SKM-1 (cell line): Measurements from ENCODE around the gene UQCC3.
"Not testable (repeated sequence)": the region's sequence is repeated elsewhere in the genome, so short reads cannot be mapped to it uniquely, and the experiment has no call there.

Experiments used
- DNase-seq: peaks from one replicate; lab custom pipeline; 2025; ENCODE audit not compliant: unreplicated experiment; lab: John Stamatoyannopoulos, UW

The UQCC3 gene

GRCh38 chr11:62671608-62672389, at the start of gene UQCC3, which contains the start of gene LBHD1:
UQCC3 (plus strand) TSS chr11:62671673; CDS start chr11:62671746, 73 bp downstream.
LBHD1 (minus strand) TSS chr11:62672267; CDS start chr11:62670031, 2,236 bp downstream.
- peak; percentile 67 for DNase-seq

GRCh38 chr11:62622476-62623089, 48.9 kb upstream of the UQCC3 start:
- DNase-seq: no peak

- DNase-seq: no peak
Measured at GRCh38 chr11:62627713-62628112, 43.8 kb upstream of the UQCC3 start.

- no peak for DNase-seq
Measured at GRCh38 chr11:62632492-62632891, 39.0 kb upstream of the UQCC3 start.

GRCh38 chr11:62644220-62644619, 27.3 kb upstream of the UQCC3 start:
- DNase-seq: no peak

GRCh38 chr11:62645671-62645945, 25.9 kb upstream of the UQCC3 start:
- no peak for DNase-seq

- peak; percentile 95 for DNase-seq
Measured at GRCh38 chr11:62645946-62646824, 25.3 kb upstream of the UQCC3 start, which contains the start of gene GANAB. GANAB (minus strand) TSS chr11:62646613; CDS start chr11:62646599, 14 bp downstream.

GRCh38 chr11:62646825-62647608, 24.5 kb upstream of the UQCC3 start:
- DNase-seq: no peak

- no peak for DNase-seq
Measured at GRCh38 chr11:62647609-62648005, 23.9 kb upstream of the UQCC3 start.

- DNase-seq: no peak
Measured at GRCh38 chr11:62648185-62648966, 23.1 kb upstream of the UQCC3 start.

GRCh38 chr11:62648967-62649364, 22.5 kb upstream of the UQCC3 start:
- no peak for DNase-seq

- DNase-seq: no peak
Measured at GRCh38 chr11:62649486-62649885, 22.0 kb upstream of the UQCC3 start.

GRCh38 chr11:62650283-62650682, 21.2 kb upstream of the UQCC3 start:
- not testable (repeated sequence) for DNase-seq

- DNase-seq: no peak
Measured at GRCh38 chr11:62652161-62653006, 19.1 kb upstream of the UQCC3 start.

GRCh38 chr11:62654297-62654696, 17.2 kb upstream of the UQCC3 start:
- no peak for DNase-seq

GRCh38 chr11:62656796-62657429, 14.6 kb upstream of the UQCC3 start:
- no peak for DNase-seq

GRCh38 chr11:62664405-62665074, 6.9 kb upstream of the UQCC3 start:
- DNase-seq: no peak

GRCh38 chr11:62665075-62665598, 6.3 kb upstream of the UQCC3 start, which contains the start of the genes C11orf98 and CSKMT:
C11orf98 (minus strand) TSS chr11:62665210; CDS start chr11:62665169, 41 bp downstream.
CSKMT (plus strand) TSS chr11:62665312; CDS start chr11:62665880, 568 bp downstream.
- peak; percentile 89 for DNase-seq
